ENCODE results near the gene MAD2L1BP.
"Not testable (repeated sequence)": the region's sequence is repeated elsewhere in the genome, so short reads cannot be mapped to it uniquely, and the experiment has no call there.

MAD2L1BP gene

DNA sequence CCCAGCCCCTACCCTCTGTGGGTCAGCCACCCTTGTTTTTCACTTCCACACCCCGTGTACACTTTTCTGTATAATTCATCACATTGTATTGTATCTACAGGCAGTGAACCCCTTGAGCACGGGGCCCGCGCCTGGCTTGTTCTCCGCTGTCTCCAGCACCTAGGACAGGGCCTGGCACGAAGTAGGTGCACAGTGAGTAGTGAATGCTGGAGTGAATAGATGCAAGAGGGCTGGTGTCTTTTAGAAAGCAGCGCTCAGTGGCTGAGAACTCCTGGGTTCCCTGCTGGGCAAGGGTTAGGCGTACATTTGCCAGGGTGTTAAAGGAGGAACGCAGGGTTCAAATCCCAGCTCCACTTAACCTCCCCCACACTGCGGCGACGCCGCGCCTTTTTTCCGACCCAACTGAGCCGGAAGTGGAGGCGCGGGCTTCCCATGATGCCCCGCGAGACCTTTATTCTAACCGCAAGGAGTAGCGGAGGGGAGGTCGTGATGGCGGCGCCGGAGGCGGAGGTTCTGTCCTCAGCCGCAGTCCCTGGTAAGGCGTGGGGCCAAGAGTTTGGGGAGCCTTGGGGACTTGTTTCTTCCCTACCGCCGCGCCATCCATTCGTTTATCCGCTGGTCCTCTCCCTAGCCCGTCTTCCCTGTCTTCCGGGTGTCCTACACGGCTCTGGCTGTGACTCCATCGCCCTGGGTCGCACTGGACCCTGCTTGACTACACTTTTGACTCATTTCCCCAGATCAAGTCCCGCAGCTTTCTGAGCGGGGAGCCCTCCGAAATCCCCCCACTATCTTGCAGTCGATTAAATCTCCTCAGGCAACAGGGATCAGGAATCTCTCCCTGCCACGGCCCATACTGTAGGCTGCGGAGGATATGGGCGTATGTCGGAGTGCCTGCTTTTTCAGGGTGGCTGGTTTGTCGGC is at the start of gene MAD2L1BP:
MAD2L1BP (plus strand) TSS at position 454 of the 921 bp plus-strand sequence; CDS start at position 490, 36 bp downstream.
- DNase-seq: peak; percentile 93

DNA sequence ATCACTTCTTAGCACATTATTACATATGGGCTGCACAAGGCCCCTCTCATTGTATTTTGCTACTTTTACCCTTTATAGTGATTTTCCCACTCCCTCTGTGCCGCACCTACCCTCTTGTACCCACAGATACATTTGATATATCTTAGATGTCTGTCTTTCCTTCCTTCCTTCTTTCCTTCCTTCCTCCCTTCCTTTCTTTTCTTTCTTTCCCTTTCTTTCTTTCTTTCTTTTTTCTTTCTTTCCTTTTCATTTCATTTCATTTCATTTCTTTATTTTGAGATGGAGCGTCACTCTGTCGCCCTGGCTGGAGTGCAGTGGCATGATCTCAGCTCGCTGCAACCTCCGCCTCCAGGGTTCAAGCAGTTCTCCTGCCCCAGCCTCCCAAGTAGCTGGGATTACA is 47.4 kb upstream of the MAD2L1BP start:
- no peak for DNase-seq

- not testable (repeated sequence) for DNase-seq
Observed at GRCh38 chr6:43589564-43589963, 46.1 kb upstream of the MAD2L1BP start.

- DNase-seq: no peak
Observed at GRCh38 chr6:43593938-43594337, 41.7 kb upstream of the MAD2L1BP start.

DNA sequence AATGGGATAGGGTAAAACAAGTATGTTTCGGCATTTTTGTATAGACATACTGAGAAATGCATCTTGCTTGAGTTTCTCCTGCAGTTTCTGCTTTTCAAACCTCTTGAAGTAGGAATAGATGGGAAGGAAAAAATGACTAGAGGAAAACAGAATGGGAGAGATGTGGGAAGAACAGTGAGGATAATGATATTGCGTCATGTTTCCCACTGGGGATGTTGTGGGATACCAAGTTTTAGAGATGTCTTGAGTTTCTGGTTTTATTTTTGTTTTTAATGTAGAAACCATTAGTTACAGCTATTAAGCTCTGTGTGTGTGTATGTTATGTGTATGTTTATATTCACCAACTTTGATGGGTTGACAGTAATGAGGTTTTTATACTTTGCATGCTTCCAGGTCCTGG is 35.0 kb upstream of the MAD2L1BP start:
- no peak for DNase-seq

- no peak for DNase-seq
Observed at GRCh38 chr6:43604174-43604573, 31.5 kb upstream of the MAD2L1BP start.

- DNase-seq: no peak
Observed at GRCh38 chr6:43606019-43606418, 29.6 kb upstream of the MAD2L1BP start.

DNA sequence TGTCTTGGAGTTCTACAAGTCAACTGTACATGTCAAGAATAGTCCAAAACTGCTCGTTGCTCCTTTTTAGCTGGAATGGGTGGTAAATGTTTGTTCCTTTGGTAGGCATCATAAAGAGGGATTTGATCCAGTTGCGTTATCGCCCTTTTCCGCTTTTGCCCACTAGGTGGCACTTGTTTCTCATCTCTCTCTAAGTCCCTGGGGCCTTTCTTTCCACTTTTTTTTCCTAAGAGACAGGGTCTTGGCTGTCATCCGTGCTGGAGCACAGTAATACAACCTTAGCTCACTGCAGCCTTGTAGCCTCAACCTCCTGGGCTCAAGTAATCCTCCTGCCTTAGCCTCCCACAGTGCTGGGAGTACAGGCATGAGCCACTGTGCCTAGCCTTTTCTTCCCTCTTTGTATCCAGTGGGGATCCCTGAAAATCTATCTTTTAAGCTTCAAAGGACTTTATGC is 27.3 kb upstream of the MAD2L1BP start:
- DNase-seq: peak; percentile 77

GRCh38 chr6:43608807-43609206 is 26.8 kb upstream of the MAD2L1BP start:
- DNase-seq: no peak

- no peak for DNase-seq
Observed at GRCh38 chr6:43609402-43609801, 26.2 kb upstream of the MAD2L1BP start.

DNA sequence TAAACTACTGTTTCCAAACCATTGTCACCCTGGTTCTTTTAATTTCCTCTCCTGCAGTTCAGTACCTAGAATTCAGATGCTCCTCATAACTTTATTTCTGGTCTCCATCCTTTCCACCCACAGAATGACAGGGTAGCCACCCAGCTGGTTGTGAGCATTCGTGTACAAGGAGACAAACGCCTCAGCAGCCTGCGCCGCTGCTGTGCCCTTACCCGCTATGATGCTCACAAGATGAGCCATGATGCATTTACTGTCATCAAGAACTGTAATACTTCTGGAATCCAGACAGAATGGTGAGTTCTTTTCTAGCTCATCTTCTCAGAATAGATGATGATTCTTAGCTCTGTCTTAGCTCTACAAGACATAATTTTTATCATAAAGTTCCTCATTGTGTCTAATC is 25.2 kb upstream of the MAD2L1BP start:
- no peak for DNase-seq

- no peak for DNase-seq
Observed at GRCh38 chr6:43613721-43614395, 21.8 kb upstream of the MAD2L1BP start.

GRCh38 chr6:43614396-43614730 is 21.3 kb upstream of the MAD2L1BP start:
- DNase-seq: no peak

DNA sequence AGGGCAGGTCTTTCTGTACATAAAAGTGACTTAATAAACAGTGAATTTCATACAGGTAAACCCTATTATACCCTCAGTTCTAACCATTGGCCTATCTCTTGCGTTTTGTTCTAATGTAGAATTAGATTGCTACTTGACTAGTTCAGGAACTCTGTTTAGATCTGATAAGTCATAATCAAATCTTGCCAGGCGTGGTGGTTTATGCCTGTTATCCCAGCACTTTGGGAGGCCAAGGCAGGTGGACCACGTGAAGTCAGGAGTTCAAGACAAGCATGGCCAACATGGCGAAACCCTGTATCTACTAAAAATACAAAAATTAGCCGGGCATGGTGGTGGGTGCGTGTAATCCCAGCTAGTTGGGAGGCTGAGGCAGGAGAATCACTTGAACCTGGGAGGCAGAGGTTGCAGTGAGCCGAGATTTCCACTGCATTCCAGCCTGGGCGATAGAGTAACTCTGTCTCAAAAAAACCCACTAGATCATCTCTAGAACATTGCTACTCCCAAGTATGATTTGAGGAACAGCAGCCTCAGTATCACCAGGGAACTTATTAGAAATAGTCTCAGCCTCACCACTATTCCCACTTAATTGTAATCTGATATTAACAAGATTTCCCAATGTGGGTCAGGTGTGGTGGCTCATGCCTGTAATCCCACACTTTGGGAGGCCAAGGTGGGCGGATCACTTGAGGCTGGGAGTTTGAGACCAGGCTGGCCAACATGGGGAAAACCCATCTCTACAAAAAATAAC is 18.7 kb upstream of the MAD2L1BP start:
- no peak for DNase-seq

- no peak for DNase-seq
Observed at GRCh38 chr6:43621078-43621835, 14.4 kb upstream of the MAD2L1BP start.

DNA sequence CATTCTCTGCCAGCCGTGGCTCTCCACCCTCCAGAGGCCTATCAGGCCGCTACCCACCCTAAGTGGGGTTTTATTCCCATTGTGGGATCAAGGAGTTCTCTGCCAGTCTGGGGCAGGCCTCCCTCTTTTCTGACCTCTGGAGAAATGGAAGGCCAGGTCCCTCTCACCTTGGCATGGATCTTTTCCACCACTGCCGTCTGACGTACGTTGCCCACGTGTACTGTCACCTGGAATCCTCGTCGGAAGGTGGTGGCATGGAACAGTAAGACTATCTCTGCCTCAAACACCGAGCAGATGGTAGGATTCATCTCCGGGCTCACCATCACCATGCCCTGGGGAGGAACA is 13.8 kb upstream of the MAD2L1BP start:
- DNase-seq: no peak

- DNase-seq: no peak
Observed at GRCh38 chr6:43622541-43622940, 13.1 kb upstream of the MAD2L1BP start.

- DNase-seq: no peak
Observed at GRCh38 chr6:43623880-43624785, 11.5 kb upstream of the MAD2L1BP start.

- no peak for DNase-seq
Observed at GRCh38 chr6:43624786-43625288, 10.8 kb upstream of the MAD2L1BP start.

DNA sequence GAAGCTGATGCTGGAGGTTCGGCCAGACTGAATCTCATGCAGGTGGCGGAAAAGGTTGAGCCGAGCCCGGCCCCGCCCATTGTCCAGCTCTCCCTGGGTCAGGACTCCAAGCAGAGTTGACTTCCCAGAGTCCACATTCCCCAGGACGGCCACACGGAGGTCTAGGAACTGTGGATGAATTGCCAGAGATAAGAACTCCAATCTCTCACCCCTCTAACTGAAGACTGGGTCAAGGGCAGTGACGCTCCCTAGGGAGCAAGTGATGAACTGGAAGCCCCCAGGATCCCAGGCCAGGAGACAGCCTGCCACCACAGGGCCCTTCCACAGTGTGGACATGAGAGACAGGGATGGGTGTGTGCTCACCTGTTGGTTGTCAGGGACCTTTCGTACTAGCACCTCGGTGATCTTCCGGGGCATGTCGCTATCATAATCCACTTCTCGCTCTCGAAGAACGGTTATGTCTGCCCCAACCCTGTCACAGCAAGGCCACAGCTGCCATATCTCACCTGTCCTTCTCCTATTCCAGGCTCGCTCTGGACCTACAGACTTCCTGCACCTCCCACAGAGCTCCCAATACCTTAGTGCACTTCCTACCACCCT is 10.1 kb upstream of the MAD2L1BP start:
- no peak for DNase-seq

Data from activated CD8-positive, alpha-beta memory T cell treated with anti-CD3 and anti-CD28 coated beads, Interleukin-2, amount 50 U/mL, for 48 hours (primary cell).